Smooth muscle cell of bladder (primary cell): ENCODE measurements around the gene FCRLB. TPM values are rescaled to one million over a fixed set of nuclear protein-coding genes. Genes with fewer than 3 reads are reported as not detected.

ENCODE experiments used
- total RNA-seq: library from RNA; depleted of rRNA; stranded (reverse); fragments of >200 nt; gene quantifications from 2 replicates; pipeline ENCODE4 v1.2.3, GENCODE V29; 2014

The FCRLB gene
- 1.1 and 1.7 TPM in 2 replicates for total RNA-seq

GRCh38 chr1:161720956-161721737, at the start of gene FCRLB:
Gene FCRLB (plus strand): TSS chr1:161721544. CDS start chr1:161722673, 1,129 bp downstream.

GRCh38 chr1:161706482-161707347, 14.6 kb upstream of the FCRLB start, which contains the start of gene FCRLA:
Gene FCRLA (plus strand): TSS chr1:161707229. CDS start chr1:161707265, 36 bp downstream.

DNA sequence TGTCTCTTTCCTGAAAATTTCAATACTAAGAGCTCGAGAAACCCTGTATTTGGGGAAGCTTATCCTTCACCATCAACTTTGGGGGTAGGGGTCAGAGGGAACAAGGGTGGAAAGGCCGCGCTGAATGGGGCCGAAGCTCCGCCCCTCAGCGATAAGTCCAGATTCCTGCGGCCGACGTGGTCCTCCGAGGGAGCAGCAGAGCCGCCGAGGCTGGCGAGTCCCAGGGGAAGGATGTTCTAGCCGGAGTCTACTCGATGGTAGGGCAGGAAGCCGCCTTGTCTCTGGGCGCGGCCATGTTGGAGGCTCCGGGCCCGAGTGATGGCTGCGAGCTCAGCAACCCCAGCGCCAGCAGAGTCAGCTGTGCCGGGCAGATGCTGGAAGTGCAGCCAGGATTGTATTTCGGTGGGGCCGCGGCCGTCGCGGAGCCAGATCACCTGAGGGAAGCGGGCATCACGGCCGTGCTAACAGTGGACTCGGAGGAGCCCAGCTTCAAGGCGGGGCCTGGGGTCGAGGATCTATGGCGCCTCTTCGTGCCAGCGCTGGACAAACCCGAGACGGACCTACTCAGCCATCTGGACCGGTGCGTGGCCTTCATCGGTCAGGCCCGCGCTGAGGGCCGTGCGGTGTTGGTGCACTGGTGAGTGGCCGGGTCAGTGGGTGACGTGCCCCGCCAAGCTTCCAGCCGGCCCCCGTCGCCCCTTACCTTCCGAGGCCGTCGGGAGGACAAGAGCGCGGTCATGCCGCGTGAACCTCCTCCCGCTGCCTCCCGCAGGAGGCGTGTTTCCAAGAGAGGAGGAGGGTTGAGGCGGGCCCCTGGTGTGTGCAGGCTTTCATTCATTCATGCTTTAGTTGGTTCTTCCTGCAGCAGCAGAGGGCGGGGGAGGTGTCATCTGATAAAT, 28.4 kb downstream of the FCRLB start, which contains the start of gene DUSP12:
DUSP12 (plus strand) TSS at position 278 of the 899 bp plus-strand sequence; CDS start at position 294, 16 bp downstream.

GRCh38 chr1:161766102-161766981, 45.0 kb downstream of the FCRLB start, which contains the start of gene ATF6:
Gene ATF6 (plus strand): TSS chr1:161766320. CDS start chr1:161766361, 41 bp downstream.

Other genes with a start within 250 kb of the FCRLB start
- gene FCGR2A, start 216.1 kb upstream of the FCRLB start, total RNA-seq: 0.83 and 1.3 TPM in 2 replicates
- gene HSPA6, start 197.0 kb upstream of the FCRLB start, total RNA-seq: 0.57 and 0.83 TPM in 2 replicates
- not detected in 2 replicates for gene FCGR3A, start 171.7 kb upstream of the FCRLB start, total RNA-seq
- gene FCGR3B, start 90.4 kb upstream of the FCRLB start, total RNA-seq: not detected in 2 replicates
- not detected in 2 replicates for gene FCGR2B, start 58.4 kb upstream of the FCRLB start, total RNA-seq
- gene FCRLA, start 14.3 kb upstream of the FCRLB start, total RNA-seq: 0.37 and 0.71 TPM in 2 replicates
- 23.8 and 32.7 TPM in 2 replicates for gene DUSP12, start 28.2 kb downstream of the FCRLB start, total RNA-seq
- 22.0 and 23.2 TPM in 2 replicates for gene ATF6, start 44.8 kb downstream of the FCRLB start, total RNA-seq